ENCODE results near the gene TM4SF4.

TM4SF4 gene

GRCh38 chr3:149510480-149510879 is 36.0 kb downstream of the TM4SF4 start:
- no peaks in the 10 kb centered on the region for H3K27me3 ChIP-seq (ENCODE audit: control insufficient read depth, insufficient read depth, low read length)
- H3K4me1 ChIP-seq (ENCODE audit: control insufficient read depth, insufficient read depth, low read length) = peaks cover 6% of the 10 kb centered on the region
- no peak overlapping the region for H3K4me3 ChIP-seq (ENCODE audit: low read length)
- H3K9ac ChIP-seq (ENCODE audit: low read length) = no peak overlapping the region
- H3K27ac ChIP-seq (ENCODE audit: low read depth, low read length) = no peak overlapping the region
- no peaks in the 10 kb centered on the region for H3K36me3 ChIP-seq (ENCODE audit: control insufficient read depth, insufficient read depth, low read length)

GRCh38 chr3:149511040-149511626 is 36.6 kb downstream of the TM4SF4 start:
- no peak overlapping the region for H3K9ac ChIP-seq (ENCODE audit: low read length)
- no peak overlapping the region for H3K27ac ChIP-seq (ENCODE audit: low read depth, low read length)
- no peak overlapping the region for H3K4me3 ChIP-seq (ENCODE audit: low read length)
- H3K36me3 ChIP-seq (ENCODE audit: control insufficient read depth, insufficient read depth, low read length) = no peaks in the 10 kb centered on the region
- no peaks in the 10 kb centered on the region for H3K27me3 ChIP-seq (ENCODE audit: control insufficient read depth, insufficient read depth, low read length)
- peaks cover 6% of the 10 kb centered on the region for H3K4me1 ChIP-seq (ENCODE audit: control insufficient read depth, insufficient read depth, low read length)

GRCh38 chr3:149512073-149512782 is 37.7 kb downstream of the TM4SF4 start:
- H3K9ac ChIP-seq (ENCODE audit: low read length) = no peak overlapping the region
- no peak overlapping the region for H3K27ac ChIP-seq (ENCODE audit: low read depth, low read length)
- no peaks in the 10 kb centered on the region for H3K27me3 ChIP-seq (ENCODE audit: control insufficient read depth, insufficient read depth, low read length)
- peaks cover 6% of the 10 kb centered on the region for H3K4me1 ChIP-seq (ENCODE audit: control insufficient read depth, insufficient read depth, low read length)
- H3K4me3 ChIP-seq (ENCODE audit: low read length) = no peak overlapping the region
- no peaks in the 10 kb centered on the region for H3K36me3 ChIP-seq (ENCODE audit: control insufficient read depth, insufficient read depth, low read length)

- no peaks in the 10 kb centered on the region for H3K36me3 ChIP-seq (ENCODE audit: control insufficient read depth, insufficient read depth, low read length)
- H3K9ac ChIP-seq (ENCODE audit: low read length) = no peak overlapping the region
- no peak overlapping the region for H3K27ac ChIP-seq (ENCODE audit: low read depth, low read length)
- no peak overlapping the region for H3K4me3 ChIP-seq (ENCODE audit: low read length)
- peaks cover 6% of the 10 kb centered on the region for H3K4me1 ChIP-seq (ENCODE audit: control insufficient read depth, insufficient read depth, low read length)
- no peaks in the 10 kb centered on the region for H3K27me3 ChIP-seq (ENCODE audit: control insufficient read depth, insufficient read depth, low read length)
Measured at GRCh38 chr3:149514471-149514870, 40.0 kb downstream of the TM4SF4 start.

GRCh38 chr3:149515249-149515648 is 40.8 kb downstream of the TM4SF4 start:
- H3K27ac ChIP-seq (ENCODE audit: low read depth, low read length) = no peak overlapping the region
- no peak overlapping the region for H3K4me3 ChIP-seq (ENCODE audit: low read length)
- H3K4me1 ChIP-seq (ENCODE audit: control insufficient read depth, insufficient read depth, low read length) = peaks cover 6% of the 10 kb centered on the region
- H3K9ac ChIP-seq (ENCODE audit: low read length) = no peak overlapping the region
- no peaks in the 10 kb centered on the region for H3K36me3 ChIP-seq (ENCODE audit: control insufficient read depth, insufficient read depth, low read length)
- H3K27me3 ChIP-seq (ENCODE audit: control insufficient read depth, insufficient read depth, low read length) = no peaks in the 10 kb centered on the region

- H3K4me3 ChIP-seq (ENCODE audit: low read length) = no peak overlapping the region
- H3K27ac ChIP-seq (ENCODE audit: low read depth, low read length) = no peak overlapping the region
Measured at GRCh38 chr3:149516920-149517319, 42.4 kb downstream of the TM4SF4 start.

GRCh38 chr3:149519912-149520311 is 45.4 kb downstream of the TM4SF4 start:
- Histone ChIP-seq H3K9ac (ENCODE audit: low read length) (no peak overlapping the region), H3K36me3 (ENCODE audit: control insufficient read depth, insufficient read depth, low read length) (no peaks in the 10 kb centered on the region), H3K4me3 (ENCODE audit: low read length) (no peak overlapping the region), H3K27ac (ENCODE audit: low read depth, low read length) (no peak overlapping the region), H3K4me1 (ENCODE audit: control insufficient read depth, insufficient read depth, low read length) (no peaks in the 10 kb centered on the region), H3K27me3 (ENCODE audit: control insufficient read depth, insufficient read depth, low read length) (no peaks in the 10 kb centered on the region)

More at GRCh38 chr3:149516920-149517319, 42.4 kb downstream of the TM4SF4 start:
- Histone ChIP-seq H3K36me3 (ENCODE audit: control insufficient read depth, insufficient read depth, low read length) (no peaks in the 10 kb centered on the region), H3K4me1 (ENCODE audit: control insufficient read depth, insufficient read depth, low read length) (peaks cover 6% of the 10 kb centered on the region), H3K9ac (ENCODE audit: low read length) (no peak overlapping the region), H3K27me3 (ENCODE audit: control insufficient read depth, insufficient read depth, low read length) (no peaks in the 10 kb centered on the region)

- H3K27me3 ChIP-seq (ENCODE audit: control insufficient read depth, insufficient read depth, low read length) = no peaks in the 10 kb centered on the region
- no peak overlapping the region for H3K9ac ChIP-seq (ENCODE audit: low read length)
- H3K4me3 ChIP-seq (ENCODE audit: low read length) = no peak overlapping the region
- H3K36me3 ChIP-seq (ENCODE audit: control insufficient read depth, insufficient read depth, low read length) = no peaks in the 10 kb centered on the region
- peaks cover 7% of the 10 kb centered on the region for H3K4me1 ChIP-seq (ENCODE audit: control insufficient read depth, insufficient read depth, low read length)
- H3K27ac ChIP-seq (ENCODE audit: low read depth, low read length) = no peak overlapping the region
Measured at GRCh38 chr3:149523512-149524299, 49.2 kb downstream of the TM4SF4 start.

- Histone ChIP-seq H3K27ac (ENCODE audit: low read depth, low read length) (peak overlapping the region; percentile 61), H3K4me3 (ENCODE audit: low read length) (no peak overlapping the region), H3K4me1 (ENCODE audit: control insufficient read depth, insufficient read depth, low read length) (peaks cover 9% of the 10 kb centered on the region)
Measured at GRCh38 chr3:149527531-149528339, 53.2 kb downstream of the TM4SF4 start.

GRCh38 chr3:149528340-149528650 is 53.8 kb downstream of the TM4SF4 start:
- Histone ChIP-seq H3K9ac (ENCODE audit: low read length) (no peak overlapping the region), H3K4me1 (ENCODE audit: control insufficient read depth, insufficient read depth, low read length) (peaks cover 12% of the 10 kb centered on the region), H3K27ac (ENCODE audit: low read depth, low read length) (peak overlapping the region; percentile 61), H3K27me3 (ENCODE audit: control insufficient read depth, insufficient read depth, low read length) (no peaks in the 10 kb centered on the region), H3K36me3 (ENCODE audit: control insufficient read depth, insufficient read depth, low read length) (no peaks in the 10 kb centered on the region), H3K4me3 (ENCODE audit: low read length) (no peak overlapping the region)

More at GRCh38 chr3:149527531-149528339, 53.2 kb downstream of the TM4SF4 start:
- Histone ChIP-seq H3K9ac (ENCODE audit: low read length) (no peak overlapping the region), H3K36me3 (ENCODE audit: control insufficient read depth, insufficient read depth, low read length) (no peaks in the 10 kb centered on the region), H3K27me3 (ENCODE audit: control insufficient read depth, insufficient read depth, low read length) (no peaks in the 10 kb centered on the region)

- H3K4me1 ChIP-seq (ENCODE audit: control insufficient read depth, insufficient read depth, low read length) = peaks cover 12% of the 10 kb centered on the region
Measured at GRCh38 chr3:149529099-149529498, 54.6 kb downstream of the TM4SF4 start.

More at GRCh38 chr3:149529099-149529498, 54.6 kb downstream of the TM4SF4 start:
- Histone ChIP-seq H3K9ac (ENCODE audit: low read length) (no peak overlapping the region), H3K27me3 (ENCODE audit: control insufficient read depth, insufficient read depth, low read length) (no peaks in the 10 kb centered on the region), H3K27ac (ENCODE audit: low read depth, low read length) (no peak overlapping the region), H3K36me3 (ENCODE audit: control insufficient read depth, insufficient read depth, low read length) (no peaks in the 10 kb centered on the region), H3K4me3 (ENCODE audit: low read length) (no peak overlapping the region)
